GM18498 (cell line): Measurements from ENCODE around the gene KCP.

ENCODE experiments used
- ATAC-seq: cut with Tn5 transposase; IDR thresholded peaks from one replicate; pipeline ENCODE4 v1.9.1; 2021; ENCODE audit warnings: mild to moderate bottlenecking, moderate library complexity; ENCODE audit not compliant: unreplicated experiment

The KCP gene

GRCh38 chr7:128888756-128889095 is 21.8 kb downstream of the KCP start:
- no peak for ATAC-seq

- ATAC-seq: no peak
These were observed 22.3 kb downstream of the KCP start for GRCh38 chr7:128888039-128888755.

GRCh38 chr7:128887169-128888038 is 23.1 kb downstream of the KCP start:
- ATAC-seq: no peak

- no peak for ATAC-seq
These were observed 23.9 kb downstream of the KCP start for GRCh38 chr7:128886391-128887168.

- ATAC-seq: no peak
These were observed 24.9 kb downstream of the KCP start for GRCh38 chr7:128885370-128886187.

GRCh38 chr7:128884561-128885369 is 25.7 kb downstream of the KCP start:
- no peak for ATAC-seq

GRCh38 chr7:128883622-128884448 is 26.7 kb downstream of the KCP start:
- no peak for ATAC-seq

GRCh38 chr7:128882134-128882533 is 28.4 kb downstream of the KCP start:
- ATAC-seq: no peak

GRCh38 chr7:128881458-128882125 is 28.9 kb downstream of the KCP start:
- ATAC-seq: no peak

GRCh38 chr7:128880791-128881457 is 29.6 kb downstream of the KCP start:
- no peak for ATAC-seq

GRCh38 chr7:128879939-128880746 is 30.4 kb downstream of the KCP start:
- ATAC-seq: no peak

- no peak for ATAC-seq
These were observed 31.0 kb downstream of the KCP start for GRCh38 chr7:128879461-128879938.

- ATAC-seq: no peak
These were observed 32.0 kb downstream of the KCP start for GRCh38 chr7:128878226-128879105.

- ATAC-seq: no peak
These were observed 32.8 kb downstream of the KCP start for GRCh38 chr7:128877756-128878120.

GRCh38 chr7:128876978-128877755 is 33.3 kb downstream of the KCP start:
- ATAC-seq: no peak
